Activated gamma-delta T cell (primary cell): ENCODE measurements around the gene MVB12B.
"Not testable (repeated sequence)": the region's sequence is repeated elsewhere in the genome, so short reads cannot be mapped to it uniquely, and the experiment has no call there.

Experiments
- DNase-seq: peaks from one replicate; lab custom pipeline; 2025; lab: John Stamatoyannopoulos, UW

The MVB12B gene

DNA sequence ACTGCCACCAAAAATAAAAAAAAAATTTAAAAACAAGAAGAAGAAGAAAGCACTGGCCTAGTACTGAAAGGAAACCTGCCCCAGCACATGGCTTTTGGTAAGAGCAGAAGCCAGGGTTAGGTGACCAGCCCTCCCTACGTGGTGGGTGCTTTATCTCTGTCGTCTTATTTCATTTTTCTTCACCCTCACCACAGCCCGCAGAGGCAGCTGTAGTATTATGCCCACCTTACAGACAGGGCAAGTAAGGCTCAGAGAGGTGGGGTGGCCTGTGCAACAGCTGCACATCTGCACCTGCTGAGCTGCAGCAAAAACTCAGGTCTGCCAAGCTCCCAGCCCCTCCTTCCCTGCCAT lies 146.3 kb downstream of the MVB12B start:
- no peak for DNase-seq

DNA sequence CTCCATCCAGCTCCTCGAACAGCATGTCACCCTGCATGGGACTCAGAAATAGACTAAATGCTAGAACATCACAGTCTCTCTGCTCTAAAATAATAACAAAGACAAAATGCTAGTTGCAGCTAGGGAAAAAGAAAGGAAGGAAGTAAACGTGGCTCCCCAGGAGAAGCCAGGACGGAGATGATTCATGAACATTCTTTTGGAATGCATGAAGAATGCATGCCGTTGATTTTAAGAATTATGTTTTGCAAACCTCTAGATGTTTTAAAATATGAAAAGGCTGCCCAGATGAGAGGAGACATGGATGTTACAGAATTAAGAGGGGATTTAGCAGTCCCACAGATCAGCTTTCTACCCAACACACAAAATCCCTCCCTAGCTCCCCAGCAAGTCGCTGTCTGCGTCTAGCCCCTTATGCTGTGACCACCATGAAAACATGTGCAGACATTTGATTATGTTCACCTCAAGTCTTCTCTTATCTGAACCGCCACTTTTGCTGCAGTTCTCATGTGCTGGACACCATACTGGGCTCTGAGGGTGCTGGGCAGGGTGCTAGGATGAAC lies 147.7 kb downstream of the MVB12B start:
- no peak for DNase-seq

DNA sequence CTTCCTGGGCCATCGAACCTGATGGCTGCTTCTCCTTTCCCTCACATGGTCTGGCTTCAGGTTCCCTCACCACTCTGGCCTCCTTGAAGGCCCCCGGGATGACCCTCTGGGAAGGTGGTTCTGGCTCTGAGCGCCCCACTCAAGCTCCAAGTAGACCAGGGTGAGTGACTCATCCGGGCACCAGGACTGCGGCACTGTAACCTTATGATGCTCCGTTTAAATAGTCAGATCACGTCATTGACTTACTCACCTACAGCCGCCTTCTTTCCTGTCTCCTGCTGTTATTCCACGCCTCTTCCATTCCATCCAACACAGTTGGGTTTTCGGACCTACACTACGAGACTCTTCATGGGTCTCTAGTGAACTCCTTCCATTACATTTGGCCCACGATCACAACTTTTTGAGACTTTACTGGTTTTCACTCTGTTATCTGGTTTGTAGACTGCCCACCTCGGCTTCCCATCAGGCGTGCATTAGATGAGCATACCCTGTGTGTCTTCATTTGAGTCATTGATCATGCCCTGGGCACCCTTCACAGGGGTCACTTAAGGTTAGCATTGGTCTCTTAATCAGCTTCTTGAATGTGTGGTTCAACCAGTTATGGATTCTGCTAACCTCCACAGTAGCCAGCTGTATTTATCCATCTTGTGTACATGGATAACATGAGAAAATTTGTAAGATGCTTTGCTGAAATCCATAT lies 148.3 kb downstream of the MVB12B start:
- DNase-seq = no peak

DNA sequence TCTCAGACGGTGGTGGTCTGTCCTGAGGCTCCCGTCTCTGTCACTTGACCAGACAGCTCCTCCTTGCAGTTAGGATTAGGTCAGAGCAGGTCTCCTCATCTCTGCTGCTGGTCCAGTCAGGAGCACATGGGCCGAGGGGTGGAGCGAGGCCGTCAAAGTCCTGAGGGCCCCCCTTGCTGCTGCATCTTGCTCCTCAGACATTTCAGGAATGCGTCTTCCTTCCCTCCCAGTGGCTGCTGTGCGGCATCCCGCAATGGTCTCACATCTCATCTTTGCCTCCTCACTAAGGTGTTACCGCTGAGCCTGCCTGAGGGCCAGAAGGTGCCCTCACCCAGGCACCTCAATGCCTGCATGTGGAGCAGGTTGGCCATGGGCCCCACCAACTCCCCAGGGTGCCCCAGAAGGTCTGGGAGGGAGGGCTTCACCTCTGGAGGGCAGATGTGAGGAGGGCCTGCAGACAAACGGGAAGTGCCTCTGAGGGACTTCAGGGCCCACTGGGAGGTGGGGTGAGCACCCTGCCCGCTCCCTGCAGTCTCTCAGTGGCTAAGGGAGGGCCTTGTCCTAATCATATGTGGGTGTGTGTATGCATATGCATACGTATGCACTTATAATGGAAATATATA lies 149.4 kb downstream of the MVB12B start:
- DNase-seq = no peak

DNA sequence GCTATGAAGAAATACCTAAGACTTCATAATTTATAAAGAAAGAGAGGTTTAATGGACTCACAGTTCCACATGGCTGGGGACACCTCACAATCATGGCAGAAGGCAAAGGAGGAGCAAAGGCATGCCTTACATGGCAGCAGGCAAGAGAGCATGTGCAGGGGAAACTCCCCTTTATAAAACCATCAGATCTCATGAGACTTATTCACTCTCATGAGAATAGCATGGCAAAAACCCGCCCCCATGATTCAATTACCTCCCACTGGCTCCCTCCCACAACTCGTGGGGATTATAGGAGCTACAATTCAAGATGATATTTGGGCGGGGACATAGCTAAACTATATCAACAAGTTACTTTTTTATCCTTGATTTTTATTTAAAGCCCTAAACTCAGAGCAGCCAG lies 150.8 kb downstream of the MVB12B start:
- not testable (repeated sequence) for DNase-seq

DNA sequence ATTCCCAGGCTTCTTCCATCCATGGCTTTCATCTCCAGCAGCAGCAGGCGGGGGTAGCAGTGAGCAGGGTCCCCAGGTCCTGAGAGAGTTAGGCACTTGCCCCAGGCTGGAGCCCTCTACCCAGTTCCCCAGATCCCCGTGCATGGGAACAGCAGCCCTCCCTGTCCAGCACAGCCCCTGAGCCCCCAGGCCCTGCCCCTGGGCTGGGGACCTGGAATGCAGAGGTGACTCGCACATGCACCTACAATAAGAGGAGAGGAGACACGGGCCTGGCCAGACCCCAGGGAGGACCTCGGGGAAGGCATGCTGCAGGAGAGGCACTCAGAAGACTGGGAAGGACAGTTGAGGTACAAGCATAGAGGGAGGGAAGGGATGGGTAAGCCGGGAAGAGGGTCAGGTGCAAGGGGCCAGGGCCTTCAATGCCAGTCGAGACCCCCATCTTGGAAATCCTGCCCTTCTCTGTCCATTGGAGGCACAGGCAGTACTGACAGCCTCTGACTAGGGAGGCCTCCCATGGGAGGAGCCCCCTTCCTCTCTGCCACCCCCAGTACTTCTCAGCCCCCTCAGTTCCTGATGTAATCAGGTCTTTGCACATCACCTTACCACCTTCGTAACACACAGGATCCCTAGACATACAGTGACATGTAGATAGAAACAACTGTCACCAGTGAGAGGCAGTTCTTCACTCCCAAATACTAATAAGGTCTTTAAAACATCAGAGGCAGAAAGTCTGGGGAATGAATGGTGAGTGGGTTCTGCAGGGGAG lies 151.8 kb downstream of the MVB12B start:
- DNase-seq = no peak

DNA sequence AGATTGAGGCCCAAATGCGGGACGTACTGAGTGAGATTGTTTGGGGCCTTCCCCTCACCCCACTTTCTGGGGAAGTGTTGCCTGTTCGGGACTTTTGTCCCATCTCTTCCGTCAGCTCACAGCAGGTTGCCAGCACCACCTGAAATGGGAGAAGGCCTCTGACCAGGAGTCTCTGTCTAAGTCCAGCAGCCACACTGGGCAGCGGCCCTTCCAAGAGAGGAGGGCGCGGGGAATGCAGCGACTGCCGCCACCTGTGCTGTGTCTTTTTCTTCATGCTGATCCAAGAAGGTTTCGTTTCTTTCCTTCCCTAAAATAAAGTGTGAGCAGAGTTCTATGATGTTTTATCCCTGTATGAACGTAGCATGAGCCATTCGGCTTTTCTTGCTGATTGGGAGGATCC lies 152.9 kb downstream of the MVB12B start:
- no peak for DNase-seq

DNA sequence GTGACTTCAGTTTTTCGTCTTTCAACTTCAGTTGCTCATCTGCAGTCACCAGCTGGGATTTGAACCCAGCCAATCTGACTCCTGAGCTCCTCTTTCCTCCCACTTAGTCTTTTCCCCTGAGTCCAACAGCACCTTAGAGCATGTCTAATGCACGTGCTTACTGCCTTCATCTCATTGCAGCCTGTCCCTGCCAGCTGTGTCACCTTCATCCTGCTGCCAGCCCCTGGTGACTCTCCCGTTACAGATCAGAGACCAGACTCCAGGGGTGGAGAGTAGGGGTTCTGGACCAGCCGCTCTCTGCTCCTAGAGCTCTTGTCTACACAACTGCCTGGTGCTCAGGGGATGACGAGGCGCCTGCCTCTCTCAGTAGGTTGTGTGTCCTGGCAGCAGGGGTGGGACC lies 154.2 kb downstream of the MVB12B start:
- no peak for DNase-seq

DNA sequence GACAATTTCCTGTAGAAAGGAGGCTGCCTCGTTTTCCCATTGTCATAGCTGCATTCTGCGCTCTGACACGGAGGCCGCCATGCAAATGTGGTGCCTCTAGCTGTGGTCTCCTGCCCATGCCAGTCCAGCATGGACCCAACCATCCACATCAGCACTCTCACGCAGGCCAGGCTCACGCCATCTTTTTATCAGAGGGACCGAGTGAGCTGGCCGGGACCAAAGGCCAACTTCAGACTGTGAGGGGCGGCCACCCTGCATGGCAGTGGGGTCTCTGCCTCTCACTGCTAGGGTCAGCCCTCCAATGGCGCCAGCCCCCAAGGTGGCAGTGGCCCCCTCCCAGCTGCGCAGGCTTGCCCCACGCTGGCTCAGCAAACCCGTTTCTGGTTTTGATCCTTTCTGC lies 155.2 kb downstream of the MVB12B start:
- DNase-seq = no peak

DNA sequence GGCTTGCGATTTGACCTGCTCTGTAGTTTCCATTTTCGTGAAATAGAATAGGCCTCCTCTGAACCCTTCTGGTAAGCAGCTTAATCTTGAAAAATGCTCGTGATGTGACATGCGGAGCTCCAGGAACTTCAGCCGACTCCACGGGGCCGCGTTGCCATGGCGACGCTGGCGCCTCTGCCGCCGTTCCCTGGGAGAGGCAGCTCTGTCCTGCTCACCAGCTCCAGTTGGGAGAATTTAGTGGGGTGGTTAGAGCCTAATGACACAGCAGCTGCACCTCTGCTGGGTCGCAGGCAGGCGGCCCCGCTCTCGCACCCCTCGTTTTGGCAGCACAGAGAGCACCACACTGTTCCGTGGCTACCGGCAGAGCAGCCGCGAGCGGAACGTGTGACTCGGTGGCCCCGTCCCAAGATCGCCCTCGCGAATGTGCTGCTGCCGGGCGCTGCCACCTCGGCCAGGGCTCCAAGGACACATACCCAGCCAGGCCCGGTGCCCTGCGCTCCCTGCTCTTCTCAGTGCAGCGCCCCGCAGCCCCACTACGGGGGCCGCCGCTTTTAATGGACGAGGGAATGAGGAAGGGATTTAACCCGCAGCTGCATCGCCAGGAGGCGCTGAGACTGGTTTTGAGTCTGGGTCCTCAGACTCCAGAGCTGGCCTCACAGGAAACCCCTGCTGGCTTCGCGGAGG lies 155.9 kb downstream of the MVB12B start:
- no peak for DNase-seq

DNA sequence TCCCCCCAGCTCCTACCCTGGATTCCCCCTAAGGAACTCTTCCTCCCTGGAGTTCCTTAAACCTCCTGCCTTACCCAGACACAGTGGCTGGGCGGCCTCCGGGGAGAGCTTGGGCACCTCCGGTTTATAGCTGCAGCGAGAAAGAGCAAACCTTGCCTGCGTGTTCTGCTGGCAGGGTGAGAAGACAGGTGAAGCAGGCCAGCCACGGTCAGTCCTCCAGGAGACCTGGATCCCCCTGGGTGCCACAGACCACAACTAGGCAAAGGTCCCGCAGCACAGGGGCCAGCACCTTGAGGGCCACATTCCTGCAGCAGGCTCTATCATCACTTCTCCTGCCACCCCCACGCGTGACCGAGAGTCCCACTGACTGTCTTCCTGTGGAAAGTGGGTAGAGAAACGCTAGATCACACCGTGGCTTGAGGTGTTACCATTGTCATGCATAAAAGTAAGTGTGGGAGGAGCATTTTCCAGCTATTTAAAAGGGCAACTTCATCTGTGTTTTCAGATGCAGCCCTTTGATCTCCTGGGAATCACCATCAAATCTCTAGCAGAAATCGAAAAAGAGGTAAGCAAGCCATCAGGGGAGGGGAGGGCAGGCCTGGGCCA lies 156.9 kb downstream of the MVB12B start:
- no peak for DNase-seq

DNA sequence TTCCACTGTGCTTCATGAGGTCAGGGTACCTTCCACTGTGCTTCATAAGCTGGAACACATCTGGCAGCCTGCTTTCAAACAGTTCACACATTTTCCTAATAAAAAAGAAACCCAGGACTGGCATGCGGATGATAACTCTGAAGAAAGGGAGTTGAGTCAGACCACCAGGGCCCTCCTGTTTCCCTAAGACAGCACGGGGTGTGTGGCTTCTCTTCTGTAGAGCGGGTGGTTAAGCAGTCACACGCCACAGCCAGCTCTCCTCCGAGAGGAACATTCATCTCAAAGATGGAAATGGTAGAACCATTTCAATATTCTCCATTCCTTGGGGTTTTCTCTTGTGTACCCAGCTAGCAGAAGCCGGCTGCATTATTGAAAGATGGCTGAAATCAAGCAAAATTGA lies 159.0 kb downstream of the MVB12B start:
- no peak for DNase-seq

DNA sequence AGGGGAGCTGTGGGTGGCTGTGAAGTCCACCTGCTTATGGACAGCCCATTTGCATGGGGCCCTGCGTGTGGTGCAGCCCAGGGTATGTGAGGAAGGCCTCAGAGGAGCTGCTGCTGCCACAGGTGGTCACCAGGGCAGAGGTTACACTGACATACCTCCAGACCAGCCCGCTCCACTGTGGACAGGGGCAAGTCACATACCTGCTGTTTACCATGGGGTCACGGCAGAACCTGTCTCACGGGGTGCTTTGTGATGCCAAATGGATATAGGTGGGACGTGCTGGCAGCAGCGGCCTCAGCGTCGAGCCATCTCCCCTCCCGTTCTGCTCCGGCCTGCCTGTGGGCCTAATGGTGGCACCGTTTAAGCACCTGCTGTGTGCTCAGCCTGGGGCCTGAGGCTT lies 159.6 kb downstream of the MVB12B start:
- no peak for DNase-seq

DNA sequence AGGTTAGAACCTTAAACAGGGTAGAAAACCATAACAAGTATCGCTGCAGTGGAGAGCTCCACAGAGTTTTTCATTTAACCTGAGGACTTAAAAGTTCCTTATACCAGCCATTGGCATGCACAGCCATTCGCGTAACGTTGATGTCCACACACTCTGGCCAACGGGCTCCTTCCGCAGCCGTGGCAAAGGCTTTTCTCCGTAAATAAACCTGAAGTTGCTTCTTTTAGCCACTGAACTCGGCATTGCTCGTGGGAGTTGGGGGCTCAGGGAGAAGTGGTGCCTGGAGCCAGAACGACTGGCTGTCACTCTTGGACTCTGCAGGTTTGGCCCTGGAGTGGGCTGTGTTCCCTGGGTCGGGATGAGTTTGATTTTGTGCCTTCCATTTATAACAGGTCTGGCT lies 161.2 kb downstream of the MVB12B start:
- no peak for DNase-seq

DNA sequence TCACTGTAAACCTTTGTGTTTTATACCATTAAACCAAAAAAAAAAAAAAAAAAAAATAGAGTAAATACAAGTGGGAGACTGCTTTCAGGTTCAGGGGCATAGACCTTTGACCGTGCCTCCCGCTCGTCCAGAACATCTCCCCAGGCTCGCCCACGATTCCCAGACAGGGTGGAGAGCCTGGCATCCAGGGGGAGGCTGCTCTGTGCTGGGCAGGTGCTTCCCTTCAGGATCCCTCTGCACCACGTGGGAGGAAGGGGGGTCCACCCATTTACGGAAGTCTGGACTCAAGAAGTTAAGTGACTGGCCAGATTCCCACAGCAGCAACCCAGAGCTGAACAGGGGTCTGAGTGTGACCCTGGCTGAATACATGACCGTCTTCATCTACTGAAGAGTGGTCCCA lies 161.7 kb downstream of the MVB12B start:
- DNase-seq = no peak

DNA sequence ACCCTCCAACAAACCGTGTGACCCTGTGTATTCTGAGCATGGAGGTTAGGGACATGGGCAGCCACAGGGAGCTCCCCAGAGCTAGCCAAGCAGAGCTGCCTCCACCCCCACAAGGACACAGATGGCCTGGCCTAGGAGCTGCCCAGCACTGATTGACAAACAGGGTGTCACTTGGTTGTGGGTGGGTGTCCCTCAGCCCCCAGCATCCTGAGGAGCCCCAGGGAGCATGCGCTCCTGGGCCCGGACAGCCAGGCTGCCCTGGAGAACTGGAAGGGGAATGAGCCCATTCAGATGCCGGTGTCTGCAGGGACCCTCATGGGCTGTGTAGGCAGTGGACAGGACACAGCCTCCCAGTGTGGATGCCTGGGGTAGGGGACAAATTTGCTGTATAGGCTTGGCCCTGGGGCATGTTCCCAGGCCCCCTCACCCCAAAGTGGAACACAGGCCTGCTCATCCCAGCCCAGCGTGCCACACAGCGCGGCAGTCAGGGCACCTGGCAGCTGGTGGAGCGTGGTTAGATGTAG lies 162.3 kb downstream of the MVB12B start:
- DNase-seq = no peak

DNA sequence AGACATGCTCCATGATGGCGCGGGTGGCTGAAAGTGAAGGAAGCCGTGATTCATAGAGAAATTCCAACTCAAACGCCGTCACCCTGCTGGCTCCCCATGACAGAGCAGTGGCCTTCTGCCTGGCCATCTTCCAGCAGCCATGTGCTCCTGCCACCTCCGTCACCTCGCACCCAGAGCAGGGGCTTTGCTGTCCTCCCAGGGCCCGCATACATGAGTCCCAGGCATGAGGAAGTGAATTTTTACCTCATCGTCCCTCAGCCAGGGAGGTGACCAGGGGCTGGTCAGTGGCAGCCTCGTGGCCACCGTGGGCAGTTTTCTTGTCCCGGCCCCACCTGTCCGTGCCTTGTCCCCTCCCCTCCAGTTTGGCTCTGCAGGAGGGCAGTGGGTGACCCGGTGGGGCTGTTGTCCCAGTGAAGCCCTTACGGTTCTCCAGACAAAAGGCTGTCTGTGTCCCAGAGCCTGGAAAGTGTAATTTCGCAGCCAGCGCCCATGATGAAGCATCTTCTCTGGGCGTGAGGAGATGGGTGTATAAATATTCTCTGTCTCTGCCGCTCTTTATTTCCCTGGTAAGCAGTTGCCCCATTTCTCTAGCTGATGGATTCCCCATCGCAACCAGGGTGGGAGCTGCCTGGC lies 163.1 kb downstream of the MVB12B start:
- no peak for DNase-seq

DNA sequence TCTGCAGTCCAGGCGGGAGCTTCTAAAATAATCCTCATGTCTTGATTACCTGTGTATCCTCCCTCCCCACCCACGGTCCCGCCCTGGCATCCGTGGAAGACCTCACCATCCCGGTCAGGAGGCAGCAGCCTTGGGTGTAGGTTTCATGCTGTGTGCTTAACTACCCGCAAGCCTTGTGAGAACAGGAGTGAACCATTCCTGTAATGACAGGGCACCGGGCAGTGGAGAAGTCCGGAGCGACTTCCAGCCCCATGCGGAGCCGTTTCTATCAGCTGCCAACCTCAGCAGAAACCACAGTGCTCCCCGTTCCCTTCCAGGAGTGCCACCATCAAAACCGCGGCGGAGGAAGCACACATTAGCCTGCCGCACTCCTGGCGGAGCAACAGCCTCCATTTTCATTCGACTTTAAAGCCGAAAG lies 163.6 kb downstream of the MVB12B start:
- no peak for DNase-seq

DNA sequence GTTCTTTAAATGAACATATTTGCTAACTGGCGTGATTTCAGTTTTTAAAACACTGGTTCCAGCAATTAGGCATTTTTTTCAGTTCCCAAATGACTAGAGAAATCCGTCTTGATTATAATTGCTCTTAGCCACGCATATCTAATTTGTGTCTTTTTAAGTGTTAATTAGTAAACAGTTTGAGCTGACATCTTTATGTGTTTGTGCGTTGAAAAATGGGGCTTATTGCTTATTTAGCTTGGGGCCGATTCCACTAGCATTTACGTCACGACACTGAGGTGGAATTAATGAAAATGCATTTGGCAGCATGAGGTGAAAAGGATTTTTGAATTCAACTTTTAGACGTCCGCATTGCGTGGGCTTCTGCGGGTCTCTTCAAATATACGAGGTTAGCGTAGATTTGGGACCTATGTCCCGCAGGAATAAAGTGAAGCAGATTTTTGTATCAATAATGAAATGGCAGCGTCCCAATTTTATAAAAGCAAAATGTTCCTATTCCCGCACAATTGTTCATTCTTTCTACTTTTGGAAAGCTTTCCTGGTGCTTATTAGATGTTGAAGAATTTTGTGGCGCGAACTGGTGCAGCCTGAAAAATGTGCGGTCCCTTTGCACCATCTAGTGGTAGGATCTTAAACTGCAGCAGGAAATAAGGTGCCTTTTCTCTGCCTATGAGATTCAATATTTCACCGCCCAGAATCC lies 164.4 kb downstream of the MVB12B start:
- no peak for DNase-seq

DNA sequence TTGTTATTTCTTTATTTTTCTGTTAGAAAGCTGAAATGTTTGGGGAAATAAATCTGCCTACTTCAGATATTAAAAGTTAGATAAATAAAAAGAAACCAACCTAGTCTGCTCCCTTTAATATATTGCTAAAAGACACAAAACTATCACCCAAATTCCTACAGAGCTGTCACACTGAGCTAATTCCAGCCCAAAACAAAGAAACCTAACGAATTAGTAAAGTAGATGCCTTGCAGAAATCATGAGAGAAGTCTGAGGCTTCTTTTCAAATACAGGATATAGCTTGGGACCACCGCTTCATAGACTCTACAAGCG lies 164.9 kb downstream of the MVB12B start:
- DNase-seq = no peak

DNA sequence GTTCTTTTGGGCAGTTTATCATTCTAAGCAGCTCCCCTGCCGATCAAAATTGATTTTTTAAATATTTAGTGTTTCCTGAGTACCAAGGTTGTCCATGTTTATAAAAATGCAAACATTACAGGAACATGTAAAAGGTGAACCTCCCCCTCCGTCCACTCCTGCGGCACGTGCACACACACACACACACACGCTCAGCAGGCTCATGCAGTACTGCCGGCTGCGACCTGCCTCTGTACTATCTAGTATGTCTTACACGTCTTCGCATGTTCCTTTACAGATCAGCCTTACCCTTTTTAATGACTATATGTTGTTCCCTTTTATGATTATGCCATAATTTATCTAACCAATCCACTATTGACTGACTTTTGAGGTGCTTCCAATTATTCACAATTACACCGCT lies 165.3 kb downstream of the MVB12B start:
- DNase-seq = no peak
